Mesenchymal stem cell (in vitro differentiated cells and primary cell): ENCODE data around the gene CRISPLD2.

ENCODE experiments used
- DNase-seq: peaks from one replicate; pipeline ENCODE4 v3.0.0-alpha.2; 2013
- H2AFZ ChIP-seq: one replicate; pipeline ENCODE4 v1.6.1; 2013; ENCODE audit warnings: low read depth, mild to moderate bottlenecking, control low read depth, inconsistent platforms, low read length, moderate library complexity
- H2AK5ac ChIP-seq: 2 replicates; pipeline ENCODE4 v1.6.1; 2013; ENCODE audit warnings: low read length, moderate library complexity, mild to moderate bottlenecking, inconsistent platforms; ENCODE audit not compliant: severe bottlenecking
- H2BK120ac ChIP-seq: one replicate; pipeline ENCODE4 v1.6.1; 2013; ENCODE audit warnings: low read depth, mild to moderate bottlenecking, inconsistent platforms, low read length, moderate library complexity
- H2BK12ac ChIP-seq, 2 experiments: one replicate each; pipeline ENCODE4 v1.6.1; 2013; ENCODE audit warnings: inconsistent platforms in 2 of 2, low read length in 2 of 2, mild to moderate bottlenecking in 2 of 2, moderate library complexity in 2 of 2, control low read depth in 1 of 2
- H2BK15ac ChIP-seq: one replicate; pipeline ENCODE4 v1.6.1; 2013; ENCODE audit warnings: mild to moderate bottlenecking, low read depth, inconsistent platforms; ENCODE audit not compliant: poor library complexity, severe bottlenecking
- H2BK5ac ChIP-seq: 2 replicates; pipeline ENCODE4 v1.6.1; 2013; ENCODE audit warnings: low read depth, mild to moderate bottlenecking, low read length, control low read depth, inconsistent platforms; ENCODE audit not compliant: poor library complexity, severe bottlenecking
- H3K14ac ChIP-seq, 2 experiments: one replicate each; pipeline ENCODE4 v1.6.1; 2013; ENCODE audit warnings: inconsistent platforms in 2 of 2, low read length in 2 of 2, control low read depth in 1 of 2, mild to moderate bottlenecking in 1 of 2, moderate library complexity in 1 of 2
- H3K18ac ChIP-seq, 2 experiments: one replicate each; pipeline ENCODE4 v1.6.1; 2013; ENCODE audit warnings: inconsistent platforms in 2 of 2, low read length in 2 of 2, control low read depth in 1 of 2, low read depth in 1 of 2, mild to moderate bottlenecking in 1 of 2
- H3K23ac ChIP-seq, 2 experiments: one replicate each; pipeline ENCODE4 v1.6.1; 2013; ENCODE audit warnings: inconsistent platforms in 2 of 2, low read length in 2 of 2, mild to moderate bottlenecking in 2 of 2, moderate library complexity in 2 of 2, control low read depth in 1 of 2
- H3K27ac ChIP-seq: 2 replicates; pipeline ENCODE4 v1.5.1; 2013; ENCODE audit warnings: mild to moderate bottlenecking, moderate library complexity, low read length, control low read depth, inconsistent platforms; ENCODE audit not compliant: poor library complexity, severe bottlenecking
- H3K27me3 ChIP-seq, 2 experiments: 2 replicates each; pipeline versions ENCODE4 v1.6.1 to v1.7.0; 2013; ENCODE audit warnings: low read length in 2 of 2, mild to moderate bottlenecking in 2 of 2, moderate library complexity in 2 of 2, control low read depth in 1 of 2, inconsistent platforms in 1 of 2; ENCODE audit not compliant: control insufficient read depth in 1 of 2, insufficient read depth in 1 of 2
- H3K36me3 ChIP-seq, 2 experiments: 2 replicates each; pipeline versions ENCODE4 v1.6.1 to v1.7.0; 2013; ENCODE audit warnings: low read length in 2 of 2, control low read depth in 1 of 2, inconsistent platforms in 1 of 2, low read depth in 1 of 2, mild to moderate bottlenecking in 1 of 2; ENCODE audit not compliant: insufficient read depth in 2 of 2, control insufficient read depth in 1 of 2
- H3K4ac ChIP-seq, 2 experiments: one replicate each; pipeline ENCODE4 v1.6.1; 2013; ENCODE audit warnings: inconsistent platforms in 2 of 2, low read length in 2 of 2, mild to moderate bottlenecking in 2 of 2, moderate library complexity in 2 of 2, control low read depth in 1 of 2, low read depth in 1 of 2
- H3K4me1 ChIP-seq: 2 replicates; pipeline ENCODE4 v1.6.1; 2013; ENCODE audit warnings: low read depth, low read length, control low read depth; ENCODE audit not compliant: control insufficient read depth, insufficient read depth
- H3K4me2 ChIP-seq: 2 replicates; pipeline ENCODE4 v1.6.1; 2013; ENCODE audit warnings: low read length, mild to moderate bottlenecking, inconsistent platforms; ENCODE audit not compliant: poor library complexity, severe bottlenecking
- H3K4me3 ChIP-seq, 2 experiments: 2 replicates each; pipeline versions ENCODE4 v1.5.1 to v1.7.0; 2013; ENCODE audit warnings: low read length in 2 of 2, mild to moderate bottlenecking in 2 of 2, control low read depth in 1 of 2, low read depth in 1 of 2; ENCODE audit not compliant: insufficient read depth in 1 of 2
- H3K79me1 ChIP-seq: replicated peaks from 2 replicates; pipeline ENCODE4 v1.6.1; 2013; ENCODE audit warnings: mild to moderate bottlenecking, control low read depth, low read length, inconsistent platforms; ENCODE audit not compliant: poor library complexity, severe bottlenecking
- H3K9ac ChIP-seq: 2 replicates; pipeline ENCODE4 v1.7.0; 2013; ENCODE audit warnings: mild to moderate bottlenecking, low read length, moderate library complexity
- H3K9me3 ChIP-seq: 2 replicates; pipeline ENCODE4 v1.7.0; 2013; ENCODE audit warnings: mild to moderate bottlenecking, low read length; ENCODE audit not compliant: control insufficient read depth
- H4K8ac ChIP-seq: one replicate; pipeline ENCODE4 v1.6.1; 2013; ENCODE audit warnings: inconsistent platforms, mild to moderate bottlenecking, low read length, moderate library complexity
- H4K91ac ChIP-seq: one replicate; pipeline ENCODE4 v1.6.1; 2013; ENCODE audit warnings: mild to moderate bottlenecking, low read length, inconsistent platforms
- WGBS: methylation state at CpG from one replicate; pipeline ENCODE4 v1.1.7; 2013; ENCODE audit warnings: mixed read lengths; 5-methylcytosine and 5-hydroxymethylcytosine counted together

Gene CRISPLD2

GRCh38 chr16:84940670-84941551 is 121.1 kb downstream of the CRISPLD2 start:
- H3K27me3 ChIP-seq: peaks cover 0 to 5% of the 10 kb centered on the region in 2 experiments
- no peak overlapping the region for H2BK15ac ChIP-seq
- H3K9me3 ChIP-seq: peaks cover 5% of the 10 kb centered on the region
- no peak overlapping the region for H4K91ac ChIP-seq
- H3K23ac ChIP-seq: no peak overlapping the region
- H3K27ac ChIP-seq: no peak overlapping the region
- 86% methylated on average over 38 of the region's 41 CpGs for WGBS
- DNase-seq: no peak
- H2BK5ac ChIP-seq: no peak overlapping the region
- H4K8ac ChIP-seq: peak overlapping the region; percentile 5
- peak overlapping the region in 1 of 2 experiments; percentile 80 for H2BK12ac ChIP-seq
- H3K4me1 ChIP-seq: peaks cover 12% of the 10 kb centered on the region
- no peak overlapping the region for H2BK120ac ChIP-seq
- H2AFZ ChIP-seq: no peak overlapping the region
- H3K36me3 ChIP-seq: no peaks in the 10 kb centered on the region
- H2AK5ac ChIP-seq: no peak overlapping the region
- H3K79me1 ChIP-seq: no peaks in the 10 kb centered on the region
- no peak overlapping the region for H3K4me3 ChIP-seq
- H3K9ac ChIP-seq: peak overlapping the region; percentile 58
- peak overlapping the region in 1 of 2 experiments; percentile 51 for H3K14ac ChIP-seq
- no peak overlapping the region for H3K4ac ChIP-seq
- peak overlapping the region in 1 of 2 experiments; percentile 56 for H3K18ac ChIP-seq
- no peak overlapping the region for H3K4me2 ChIP-seq

- Histone ChIP-seq H3K4me1 (peaks cover 12% of the 10 kb centered on the region), H3K9ac (no peak overlapping the region), H2AK5ac (no peak overlapping the region), H3K27ac (no peak overlapping the region), H3K23ac (no peak overlapping the region), H3K9me3 (peaks cover 5% of the 10 kb centered on the region), H4K91ac (no peak overlapping the region), H4K8ac (no peak overlapping the region), H2AFZ (no peak overlapping the region), H2BK120ac (no peak overlapping the region), H3K4me3 (no peak overlapping the region), H2BK15ac (no peak overlapping the region), H3K79me1 (no peaks in the 10 kb centered on the region), H3K27me3 (peaks cover 0 to 5% of the 10 kb centered on the region in 2 experiments), H3K14ac (peak overlapping the region in 1 of 2 experiments; percentile 74), H2BK5ac (no peak overlapping the region), H3K36me3 (no peaks in the 10 kb centered on the region), H3K4me2 (no peak overlapping the region), H3K4ac (no peak overlapping the region), H3K18ac (no peak overlapping the region), H2BK12ac (peak overlapping the region in 1 of 2 experiments; percentile 85)
- peak; percentile 82 for DNase-seq
- 58% methylated on average over 10 of the region's 10 CpGs for WGBS
These were observed 122.1 kb downstream of the CRISPLD2 start for GRCh38 chr16:84941921-84942320.

- Histone ChIP-seq H2BK12ac (no peak overlapping the region), H2BK5ac (no peak overlapping the region), H4K8ac (no peak overlapping the region), H3K14ac (no peak overlapping the region), H3K4me3 (no peak overlapping the region), H3K18ac (no peak overlapping the region), H3K36me3 (no peaks in the 10 kb centered on the region), H2BK15ac (no peak overlapping the region), H3K27ac (no peak overlapping the region), H2AK5ac (no peak overlapping the region), H3K79me1 (no peaks in the 10 kb centered on the region), H2AFZ (no peak overlapping the region), H3K9me3 (peaks cover 5% of the 10 kb centered on the region), H3K27me3 (peaks cover 0 to 5% of the 10 kb centered on the region in 2 experiments), H3K4ac (no peak overlapping the region), H3K4me1 (peaks cover 13% of the 10 kb centered on the region), H3K4me2 (no peak overlapping the region), H2BK120ac (no peak overlapping the region), H4K91ac (no peak overlapping the region), H3K9ac (no peak overlapping the region), H3K23ac (no peak overlapping the region)
- peak; percentile 44 for DNase-seq
- 96% methylated on average over 2 of the region's 4 CpGs for WGBS
These were observed 123.0 kb downstream of the CRISPLD2 start for GRCh38 chr16:84942786-84943185.

GRCh38 chr16:84943620-84944019 is 123.8 kb downstream of the CRISPLD2 start:
- Histone ChIP-seq H2BK12ac (peak overlapping the region in 1 of 2 experiments; percentile 33), H3K4me3 (no peak overlapping the region), H4K8ac (no peak overlapping the region), H3K4me2 (no peak overlapping the region), H2AFZ (no peak overlapping the region), H3K79me1 (no peaks in the 10 kb centered on the region), H3K23ac (no peak overlapping the region), H3K9me3 (peaks cover 5% of the 10 kb centered on the region), H3K27ac (no peak overlapping the region), H3K18ac (no peak overlapping the region), H3K4me1 (peaks cover 17% of the 10 kb centered on the region), H3K14ac (peak overlapping the region in 1 of 2 experiments; percentile 14), H2BK120ac (no peak overlapping the region), H3K4ac (no peak overlapping the region), H2BK15ac (no peak overlapping the region), H3K27me3 (peaks cover 0 to 6% of the 10 kb centered on the region in 2 experiments), H3K9ac (no peak overlapping the region), H3K36me3 (no peaks in the 10 kb centered on the region), H4K91ac (no peak overlapping the region), H2BK5ac (no peak overlapping the region), H2AK5ac (no peak overlapping the region)
- WGBS: 79% methylated on average over 3 of the region's 4 CpGs
- no peak for DNase-seq
